Rectal smooth muscle tissue (tissue), 1 donor: Measurements from ENCODE around the gene MTARC1.

ENCODE experiments used
- H3K27ac ChIP-seq: one replicate; pipeline ENCODE4 v1.7.0; 2013; ENCODE audit warnings: low read depth, low read length, inconsistent platforms
- H3K27me3 ChIP-seq: one replicate; pipeline ENCODE4 v1.7.0; 2013; ENCODE audit warnings: low read length; ENCODE audit not compliant: control insufficient read depth, insufficient read depth
- H3K36me3 ChIP-seq: one replicate; pipeline ENCODE4 v1.7.0; 2013; ENCODE audit warnings: low read length; ENCODE audit not compliant: control insufficient read depth, insufficient read depth
- H3K4me1 ChIP-seq: one replicate; pipeline ENCODE4 v1.7.0; 2013; ENCODE audit warnings: low read length; ENCODE audit not compliant: control insufficient read depth, insufficient read depth
- H3K4me3 ChIP-seq: one replicate; pipeline ENCODE4 v1.7.0; 2013; ENCODE audit warnings: low read length
- H3K9ac ChIP-seq: one replicate; pipeline ENCODE4 v1.7.0; 2013; ENCODE audit warnings: low read length

Gene MTARC1

DNA sequence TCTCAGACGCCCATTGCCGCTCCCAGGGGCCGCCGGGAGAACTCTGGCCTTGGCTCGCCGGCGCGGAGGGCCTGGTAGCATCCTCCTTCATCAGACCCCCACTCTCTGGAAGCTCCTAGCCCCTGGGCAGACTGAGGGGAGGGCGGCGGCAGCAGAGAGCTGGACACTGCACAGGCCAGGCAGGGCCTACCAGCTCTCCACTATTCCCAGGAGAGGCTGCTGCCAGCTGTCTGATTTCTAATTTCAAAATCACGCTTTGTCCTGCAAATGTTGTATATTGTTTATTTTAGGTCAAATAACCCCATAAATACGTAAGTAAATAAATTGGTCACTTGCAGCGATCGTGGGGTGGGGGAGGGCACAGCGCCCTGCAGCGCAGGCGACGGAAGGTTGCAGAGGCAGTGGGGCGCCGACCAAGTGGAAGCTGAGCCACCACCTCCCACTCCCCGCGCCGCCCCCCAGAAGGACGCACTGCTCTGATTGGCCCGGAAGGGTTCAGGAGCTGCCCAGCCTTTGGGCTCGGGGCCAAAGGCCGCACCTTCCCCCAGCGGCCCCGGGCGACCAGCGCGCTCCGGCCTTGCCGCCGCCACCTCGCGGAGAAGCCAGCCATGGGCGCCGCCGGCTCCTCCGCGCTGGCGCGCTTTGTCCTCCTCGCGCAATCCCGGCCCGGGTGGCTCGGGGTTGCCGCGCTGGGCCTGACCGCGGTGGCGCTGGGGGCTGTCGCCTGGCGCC is at the start of gene MTARC1:
TSS of gene MTARC1 (plus strand) at position 577 of the 732 bp plus-strand sequence. CDS start at position 609, 32 bp downstream.
- peaks cover 5% of the 10 kb centered on the region for H3K4me1 ChIP-seq
- H3K4me3 ChIP-seq = peak within 1 kb of the TSS; percentile 69
- H3K27me3 ChIP-seq = no peaks in the 10 kb centered on the region
- H3K36me3 ChIP-seq = no peaks in the 10 kb centered on the region
- peak within 1 kb of the TSS; percentile 26 for H3K9ac ChIP-seq
- peak within 1 kb of the TSS; percentile 65 for H3K27ac ChIP-seq

DNA sequence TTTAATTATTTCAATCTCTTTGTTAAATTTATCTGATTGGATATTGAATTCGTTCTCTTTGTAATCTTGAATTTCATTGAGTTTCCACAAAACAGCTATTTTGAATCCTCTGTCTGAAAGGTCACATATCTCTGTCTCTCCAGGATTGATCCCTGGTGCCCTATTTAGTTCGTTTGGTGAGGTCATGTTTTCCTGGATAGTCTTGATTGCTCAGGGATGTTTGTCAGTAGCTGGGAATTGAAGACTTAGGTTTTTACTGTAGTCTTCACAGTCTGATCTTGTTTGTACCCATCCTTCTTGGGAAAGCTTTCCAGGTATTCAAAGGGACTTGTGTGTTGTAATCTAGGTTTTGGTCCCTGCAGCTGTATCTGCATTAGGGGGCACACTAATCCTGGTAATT is 45.4 kb upstream of the MTARC1 start:
- Histone ChIP-seq H3K27me3 (no peaks in the 10 kb centered on the region), H3K9ac (no peak overlapping the region), H3K36me3 (no peaks in the 10 kb centered on the region), H3K4me1 (no peaks in the 10 kb centered on the region), H3K4me3 (no peak overlapping the region), H3K27ac (no peak overlapping the region)

DNA sequence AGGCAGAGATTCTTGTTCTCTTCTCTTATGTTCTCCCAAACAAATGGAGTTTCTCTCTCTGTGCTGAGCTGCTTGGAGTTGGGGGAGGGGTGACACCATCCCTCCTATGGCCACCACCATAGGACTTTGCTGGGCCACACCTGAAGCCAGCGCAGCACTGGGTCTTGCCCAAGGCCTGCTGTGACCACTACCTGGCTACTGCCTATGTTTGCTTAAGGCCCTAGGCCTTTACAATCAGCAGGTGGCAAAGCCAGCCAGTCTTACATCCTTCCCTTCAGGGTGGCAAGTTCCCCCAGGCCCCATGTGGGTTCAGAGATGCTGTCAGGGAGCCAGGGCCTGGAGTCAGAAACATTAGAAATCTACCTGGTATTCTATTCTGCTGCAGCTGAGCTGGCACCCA is 44.9 kb upstream of the MTARC1 start:
- Histone ChIP-seq H3K4me1 (no peaks in the 10 kb centered on the region), H3K9ac (no peak overlapping the region), H3K4me3 (no peak overlapping the region), H3K27me3 (no peaks in the 10 kb centered on the region), H3K36me3 (no peaks in the 10 kb centered on the region), H3K27ac (no peak overlapping the region)

- Histone ChIP-seq H3K9ac (no peak overlapping the region), H3K36me3 (no peaks in the 10 kb centered on the region), H3K27ac (no peak overlapping the region), H3K27me3 (no peaks in the 10 kb centered on the region), H3K4me3 (no peak overlapping the region), H3K4me1 (peaks cover 1% of the 10 kb centered on the region)
Observed at GRCh38 chr1:220742520-220742919, 44.2 kb upstream of the MTARC1 start.

GRCh38 chr1:220746851-220747250 is 39.9 kb upstream of the MTARC1 start:
- Histone ChIP-seq H3K27ac (no peak overlapping the region), H3K4me1 (peaks cover 6% of the 10 kb centered on the region), H3K36me3 (no peaks in the 10 kb centered on the region), H3K4me3 (no peak overlapping the region), H3K9ac (no peak overlapping the region), H3K27me3 (no peaks in the 10 kb centered on the region)

DNA sequence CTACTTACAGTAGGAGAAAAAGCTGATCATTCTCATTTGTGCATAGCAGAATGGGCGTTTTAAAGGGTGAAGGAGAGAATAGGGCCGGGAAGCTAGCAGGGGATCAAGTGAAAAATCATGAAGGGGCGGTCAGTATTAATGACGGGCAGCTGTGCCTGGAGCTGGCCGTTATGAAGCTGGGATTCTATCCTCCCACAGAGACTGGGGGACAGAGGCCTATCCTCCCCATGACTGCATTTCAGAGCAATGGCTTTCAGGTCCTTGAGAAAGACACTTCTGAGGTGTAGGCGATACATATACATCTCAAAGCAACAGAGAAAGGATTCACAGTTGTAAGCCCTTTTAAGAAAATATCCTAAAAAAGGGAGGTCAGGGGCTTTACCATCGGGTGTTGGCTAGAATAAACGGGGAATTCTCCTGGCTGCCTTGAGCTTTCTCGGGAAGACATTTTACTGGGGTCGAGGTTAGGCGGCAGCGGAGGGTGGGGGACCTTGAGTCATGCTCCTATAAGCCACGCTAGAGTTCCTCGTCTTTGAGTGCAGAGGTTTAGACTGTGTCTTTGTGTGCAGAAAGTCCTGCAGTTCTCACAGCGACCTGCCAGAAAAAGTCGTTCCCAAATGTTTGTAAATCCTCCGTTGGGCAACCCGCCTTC is 39.1 kb upstream of the MTARC1 start:
- Histone ChIP-seq H3K9ac (peak overlapping the region; percentile 59), H3K27ac (peak overlapping the region; percentile 83), H3K36me3 (no peaks in the 10 kb centered on the region), H3K4me3 (peak overlapping the region; percentile 88), H3K4me1 (peaks cover 6% of the 10 kb centered on the region), H3K27me3 (no peaks in the 10 kb centered on the region)

- H3K4me3 ChIP-seq = peak within 1 kb of the TSS; percentile 88
- H3K27ac ChIP-seq = peak within 1 kb of the TSS; percentile 83
- no peaks in the 10 kb centered on the region for H3K36me3 ChIP-seq
- peaks cover 6% of the 10 kb centered on the region for H3K4me1 ChIP-seq
- no peaks in the 10 kb centered on the region for H3K27me3 ChIP-seq
- H3K9ac ChIP-seq = peak within 1 kb of the TSS; percentile 76
Observed at GRCh38 chr1:220748089-220748934, 38.4 kb upstream of the MTARC1 start, which contains the start of gene MTARC2. Gene MTARC2 (plus strand): TSS chr1:220748322. CDS start chr1:220748532, 210 bp downstream.

DNA sequence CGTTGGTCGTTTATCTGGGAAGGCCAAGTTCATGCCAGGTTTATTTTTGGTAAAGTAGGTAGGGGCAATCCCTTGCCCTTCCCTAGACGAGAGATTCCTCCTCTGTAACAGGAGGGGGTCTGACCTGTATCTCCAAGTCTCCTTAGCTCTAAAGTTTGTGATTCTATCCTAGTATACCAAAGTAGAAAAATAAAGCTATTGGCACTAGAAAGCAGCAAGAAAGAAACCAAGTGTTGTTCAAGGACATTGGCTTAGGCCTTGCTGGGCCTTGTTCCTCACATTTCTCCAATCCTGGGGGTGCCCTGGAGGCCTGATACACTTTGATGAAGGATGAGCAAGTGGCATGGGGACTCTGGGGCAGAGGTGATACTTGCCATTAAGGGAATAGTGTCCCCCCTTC is 37.8 kb upstream of the MTARC1 start:
- peaks cover 6% of the 10 kb centered on the region for H3K4me1 ChIP-seq
- peak overlapping the region; percentile 2 for H3K9ac ChIP-seq
- peak overlapping the region; percentile 83 for H3K27ac ChIP-seq

DNA sequence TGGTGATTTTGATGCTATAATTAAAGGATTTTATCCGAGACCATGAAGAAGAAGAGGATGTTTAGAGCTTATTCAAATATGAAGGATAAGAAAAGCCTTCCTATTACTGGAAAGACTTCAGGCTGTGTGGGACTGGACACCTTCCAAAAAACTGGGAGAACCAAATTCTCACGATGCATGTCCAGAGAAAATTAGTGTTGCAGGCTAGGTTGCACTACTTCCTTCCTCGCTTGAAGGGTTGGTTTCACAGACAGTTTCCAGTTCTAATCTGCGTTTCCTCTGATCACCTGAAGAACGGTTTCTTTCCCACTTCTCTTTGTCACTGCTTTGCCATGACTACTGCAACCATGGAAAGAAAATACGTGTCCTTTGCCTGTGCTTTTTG is 36.6 kb upstream of the MTARC1 start:
- H3K27ac ChIP-seq = peak overlapping the region; percentile 27
- no peaks in the 10 kb centered on the region for H3K27me3 ChIP-seq
- H3K9ac ChIP-seq = no peak overlapping the region
- no peaks in the 10 kb centered on the region for H3K36me3 ChIP-seq
- H3K4me3 ChIP-seq = no peak overlapping the region
- H3K4me1 ChIP-seq = peaks cover 6% of the 10 kb centered on the region

More for the DNA sequence above, 37.8 kb upstream of the MTARC1 start:
- no peaks in the 10 kb centered on the region for H3K27me3 ChIP-seq
- peak overlapping the region; percentile 88 for H3K4me3 ChIP-seq
- no peaks in the 10 kb centered on the region for H3K36me3 ChIP-seq

DNA sequence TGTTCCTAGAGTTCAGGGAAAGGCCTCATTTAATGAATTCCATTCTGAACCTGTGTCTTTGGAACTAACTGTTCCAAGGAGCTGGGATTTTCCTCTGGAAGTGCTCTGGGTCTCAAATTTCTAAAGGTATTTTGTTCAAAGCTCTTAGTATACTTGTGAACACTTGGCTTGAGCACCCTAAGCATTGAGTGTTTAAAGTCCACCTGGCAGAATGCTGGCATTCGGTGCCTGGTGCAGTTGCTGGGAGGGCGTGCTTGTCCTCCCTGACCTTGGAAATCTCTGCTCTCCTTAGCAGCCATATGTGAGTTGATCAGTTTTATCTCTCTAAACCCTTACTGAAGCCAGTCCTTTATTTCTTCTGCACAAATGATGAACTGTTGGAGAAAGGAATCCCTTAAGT is 35.6 kb upstream of the MTARC1 start:
- Histone ChIP-seq H3K36me3 (no peaks in the 10 kb centered on the region), H3K4me1 (peaks cover 6% of the 10 kb centered on the region), H3K9ac (no peak overlapping the region), H3K27ac (no peak overlapping the region), H3K4me3 (peak overlapping the region; percentile 22), H3K27me3 (no peaks in the 10 kb centered on the region)

DNA sequence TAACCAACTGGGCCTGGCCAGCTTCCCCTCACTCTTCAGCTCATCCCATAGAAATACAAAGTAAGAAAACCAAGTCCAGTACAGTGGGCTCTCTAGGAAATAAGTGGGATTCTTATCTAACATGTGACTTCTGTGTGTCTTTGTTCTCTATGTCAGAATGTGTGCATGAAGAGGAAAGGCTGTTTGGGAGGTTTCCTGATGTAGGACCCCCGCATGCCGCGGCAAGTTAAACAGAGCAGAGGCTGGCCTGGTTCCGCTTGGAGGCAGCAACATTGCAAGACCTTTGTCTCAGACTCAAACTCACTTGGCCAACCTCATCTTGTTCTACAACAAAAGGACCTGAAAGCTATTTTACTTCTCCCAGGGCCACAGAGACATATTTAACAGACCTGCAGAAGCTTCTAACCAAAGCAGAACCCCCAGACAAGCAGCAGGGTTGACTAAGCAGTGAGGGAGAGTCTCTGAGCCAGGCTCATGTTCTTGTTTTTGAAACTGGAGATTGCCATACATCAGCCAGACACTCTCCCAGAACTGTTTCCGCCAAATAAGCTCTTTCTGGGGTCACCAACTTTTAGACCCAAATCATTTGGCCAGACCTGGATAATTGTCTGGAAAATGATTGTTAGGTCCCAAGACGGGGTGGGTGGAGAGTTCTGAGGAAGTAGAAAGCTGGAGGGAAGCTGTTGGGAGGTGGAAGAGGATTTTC is 32.3 kb upstream of the MTARC1 start:
- H3K27ac ChIP-seq = no peak overlapping the region
- H3K27me3 ChIP-seq = no peaks in the 10 kb centered on the region
- H3K4me3 ChIP-seq = no peak overlapping the region
- H3K36me3 ChIP-seq = no peaks in the 10 kb centered on the region
- H3K4me1 ChIP-seq = peaks cover 4% of the 10 kb centered on the region
- H3K9ac ChIP-seq = no peak overlapping the region

GRCh38 chr1:220754918-220755295 is 31.8 kb upstream of the MTARC1 start:
- Histone ChIP-seq H3K9ac (no peak overlapping the region), H3K4me3 (no peak overlapping the region), H3K27ac (no peak overlapping the region), H3K27me3 (no peaks in the 10 kb centered on the region), H3K36me3 (no peaks in the 10 kb centered on the region), H3K4me1 (peaks cover 1% of the 10 kb centered on the region)
